ENCODE results near the gene SPATA32.

Gene SPATA32

GRCh38 chr17:45257115-45257514, 4.8 kb downstream of the SPATA32 start:
- Histone ChIP-seq H4K12ac (ENCODE audit: low read depth, low read length) (no peak overlapping the region), H3K9ac (ENCODE audit: low read length) (no peak overlapping the region), H3K27ac (ENCODE audit: low read depth, low read length) (no peak overlapping the region), H2BK5ac (ENCODE audit: low read depth, low read length, poor library complexity) (no peak overlapping the region), H3K4me2 (ENCODE audit: low read length) (no peak overlapping the region), H3K23ac (ENCODE audit: low read length) (no peak overlapping the region), H3K4me1 (ENCODE audit: control insufficient read depth in 1 of 2, insufficient read depth in 2 of 2, low read length in 2 of 2) (peaks cover 0 to 6% of the 10 kb centered on the region in 2 experiments), H3K18ac (ENCODE audit: low read length) (no peak overlapping the region), H4K91ac (ENCODE audit: low read depth, low read length) (no peak overlapping the region), H4K8ac (ENCODE audit: low read depth, low read length) (no peak overlapping the region), H2AK5ac (ENCODE audit: low read length) (no peak overlapping the region), H3K9me3 (ENCODE audit: insufficient read depth, low read depth, low read length) (no peaks in the 10 kb centered on the region), H3K4me3 (ENCODE audit: low read depth, low read length) (no peak overlapping the region), H2BK120ac (ENCODE audit: insufficient read depth, low read length, poor library complexity) (no peak overlapping the region), H3K79me2 (ENCODE audit: control insufficient read depth, insufficient read depth, low read length, poor library complexity) (no peaks in the 10 kb centered on the region), H3K27me3 (ENCODE audit: insufficient read depth, low read length) (no peaks in the 10 kb centered on the region), H3K4ac (ENCODE audit: low read depth, low read length) (no peak overlapping the region), H3K36me3 (ENCODE audit: control insufficient read depth in 1 of 2, insufficient read depth in 2 of 2, low read length in 2 of 2) (no peaks in the 10 kb centered on the region), H3K79me1 (ENCODE audit: low read length) (no peaks in the 10 kb centered on the region), H2AFZ (ENCODE audit: insufficient read depth, low read length, poor library complexity) (no peak overlapping the region), H3K14ac (ENCODE audit: low read length) (no peak overlapping the region), H2BK12ac (ENCODE audit: low read length) (no peak overlapping the region)
- WGBS (ENCODE audit: extremely low coverage, insufficient coverage, insufficient read length), result no CpG with 5 or more reads among the region's 16 CpGs
- no peak for DNase-seq

GRCh38 chr17:45256114-45256966, 5.6 kb downstream of the SPATA32 start:
- Histone ChIP-seq H3K4me1 (ENCODE audit: control insufficient read depth in 1 of 2, insufficient read depth in 2 of 2, low read length in 2 of 2) (no peaks in the 10 kb centered on the region), H2AK5ac (ENCODE audit: low read length) (no peak overlapping the region), H2AFZ (ENCODE audit: insufficient read depth, low read length, poor library complexity) (no peak overlapping the region), H3K79me1 (ENCODE audit: low read length) (no peaks in the 10 kb centered on the region), H3K36me3 (ENCODE audit: control insufficient read depth in 1 of 2, insufficient read depth in 2 of 2, low read length in 2 of 2) (no peaks in the 10 kb centered on the region), H2BK12ac (ENCODE audit: low read length) (no peak overlapping the region), H3K27me3 (ENCODE audit: insufficient read depth, low read length) (no peaks in the 10 kb centered on the region), H2BK120ac (ENCODE audit: insufficient read depth, low read length, poor library complexity) (no peak overlapping the region), H3K9ac (ENCODE audit: low read length) (no peak overlapping the region), H3K79me2 (ENCODE audit: control insufficient read depth, insufficient read depth, low read length, poor library complexity) (no peaks in the 10 kb centered on the region), H3K18ac (ENCODE audit: low read length) (no peak overlapping the region), H3K23ac (ENCODE audit: low read length) (no peak overlapping the region), H4K12ac (ENCODE audit: low read depth, low read length) (no peak overlapping the region), H3K14ac (ENCODE audit: low read length) (no peak overlapping the region), H2BK5ac (ENCODE audit: low read depth, low read length, poor library complexity) (no peak overlapping the region), H4K8ac (ENCODE audit: low read depth, low read length) (no peak overlapping the region), H4K91ac (ENCODE audit: low read depth, low read length) (no peak overlapping the region), H3K4ac (ENCODE audit: low read depth, low read length) (no peak overlapping the region), H3K27ac (ENCODE audit: low read depth, low read length) (no peak overlapping the region), H3K9me3 (ENCODE audit: insufficient read depth, low read depth, low read length) (no peaks in the 10 kb centered on the region), H3K4me3 (ENCODE audit: low read depth, low read length) (no peak overlapping the region), H3K4me2 (ENCODE audit: low read length) (no peak overlapping the region)
- no CpG with 5 or more reads among the region's 14 CpGs for WGBS (ENCODE audit: extremely low coverage, insufficient coverage, insufficient read length)
- no peak for DNase-seq

GRCh38 chr17:45255358-45255757, 6.5 kb downstream of the SPATA32 start:
- WGBS (ENCODE audit: extremely low coverage, insufficient coverage, insufficient read length), result no CpG with 5 or more reads among the region's 8 CpGs
- Histone ChIP-seq H3K79me1 (ENCODE audit: low read length) (no peaks in the 10 kb centered on the region), H2BK120ac (ENCODE audit: insufficient read depth, low read length, poor library complexity) (no peak overlapping the region), H3K79me2 (ENCODE audit: control insufficient read depth, insufficient read depth, low read length, poor library complexity) (no peaks in the 10 kb centered on the region), H2AK5ac (ENCODE audit: low read length) (no peak overlapping the region), H2BK5ac (ENCODE audit: low read depth, low read length, poor library complexity) (no peak overlapping the region), H2BK12ac (ENCODE audit: low read length) (no peak overlapping the region), H3K4me1 (ENCODE audit: control insufficient read depth in 1 of 2, insufficient read depth in 2 of 2, low read length in 2 of 2) (no peaks in the 10 kb centered on the region), H3K4me2 (ENCODE audit: low read length) (no peak overlapping the region), H3K18ac (ENCODE audit: low read length) (no peak overlapping the region), H2AFZ (ENCODE audit: insufficient read depth, low read length, poor library complexity) (no peak overlapping the region), H3K9me3 (ENCODE audit: insufficient read depth, low read depth, low read length) (no peaks in the 10 kb centered on the region), H3K9ac (ENCODE audit: low read length) (no peak overlapping the region), H3K14ac (ENCODE audit: low read length) (no peak overlapping the region), H4K12ac (ENCODE audit: low read depth, low read length) (no peak overlapping the region), H3K27me3 (ENCODE audit: insufficient read depth, low read length) (no peaks in the 10 kb centered on the region), H3K27ac (ENCODE audit: low read depth, low read length) (no peak overlapping the region), H3K4me3 (ENCODE audit: low read depth, low read length) (no peak overlapping the region), H3K4ac (ENCODE audit: low read depth, low read length) (no peak overlapping the region), H3K23ac (ENCODE audit: low read length) (no peak overlapping the region), H4K91ac (ENCODE audit: low read depth, low read length) (no peak overlapping the region), H4K8ac (ENCODE audit: low read depth, low read length) (no peak overlapping the region), H3K36me3 (ENCODE audit: control insufficient read depth in 1 of 2, insufficient read depth in 2 of 2, low read length in 2 of 2) (peaks cover 3% of the 10 kb centered on the region in 2 experiments)
- no peak for DNase-seq

GRCh38 chr17:45253879-45254278, 8.0 kb downstream of the SPATA32 start:
- no peaks in the 10 kb centered on the region for H3K79me2 ChIP-seq (ENCODE audit: control insufficient read depth, insufficient read depth, low read length, poor library complexity)
- H2BK120ac ChIP-seq (ENCODE audit: insufficient read depth, low read length, poor library complexity), result no peak overlapping the region
- H3K9me3 ChIP-seq (ENCODE audit: insufficient read depth, low read depth, low read length), result no peaks in the 10 kb centered on the region
- no peaks in the 10 kb centered on the region for H3K79me1 ChIP-seq (ENCODE audit: low read length)
- H3K4me3 ChIP-seq (ENCODE audit: low read depth, low read length), result no peak overlapping the region
- H2BK5ac ChIP-seq (ENCODE audit: low read depth, low read length, poor library complexity), result no peak overlapping the region
- peaks cover 3% of the 10 kb centered on the region in 2 experiments for H3K4me1 ChIP-seq (ENCODE audit: control insufficient read depth in 1 of 2, insufficient read depth in 2 of 2, low read length in 2 of 2)
- no peak overlapping the region for H4K8ac ChIP-seq (ENCODE audit: low read depth, low read length)
- peaks cover 3 to 4% of the 10 kb centered on the region in 2 experiments for H3K36me3 ChIP-seq (ENCODE audit: control insufficient read depth in 1 of 2, insufficient read depth in 2 of 2, low read length in 2 of 2)
- H3K27me3 ChIP-seq (ENCODE audit: insufficient read depth, low read length), result no peaks in the 10 kb centered on the region
- H4K91ac ChIP-seq (ENCODE audit: low read depth, low read length), result no peak overlapping the region
- no peak overlapping the region for H3K4me2 ChIP-seq (ENCODE audit: low read length)
- no CpG with 5 or more reads among the region's 4 CpGs for WGBS (ENCODE audit: extremely low coverage, insufficient coverage, insufficient read length)
- H4K12ac ChIP-seq (ENCODE audit: low read depth, low read length), result no peak overlapping the region
- no peak overlapping the region for H3K9ac ChIP-seq (ENCODE audit: low read length)
- no peak overlapping the region for H3K14ac ChIP-seq (ENCODE audit: low read length)
- H2AFZ ChIP-seq (ENCODE audit: insufficient read depth, low read length, poor library complexity), result no peak overlapping the region
- H3K23ac ChIP-seq (ENCODE audit: low read length), result no peak overlapping the region
- no peak overlapping the region for H2BK12ac ChIP-seq (ENCODE audit: low read length)
- DNase-seq, result no peak
- no peak overlapping the region for H3K4ac ChIP-seq (ENCODE audit: low read depth, low read length)
- no peak overlapping the region for H2AK5ac ChIP-seq (ENCODE audit: low read length)
- H3K18ac ChIP-seq (ENCODE audit: low read length), result no peak overlapping the region
- no peak overlapping the region for H3K27ac ChIP-seq (ENCODE audit: low read depth, low read length)

Data from trophoblast cell (in vitro differentiated cells and primary cell).